Measurements from ENCODE around the gene SMIM24. TPM values are rescaled to one million over a fixed set of nuclear protein-coding genes. Genes with fewer than 3 reads are reported as not detected.

SMIM24 gene
- total and polyA plus RNA-seq, 4 donors = 0.10 to 0.22 (median 0.15) TPM; not detected in 1

DNA sequence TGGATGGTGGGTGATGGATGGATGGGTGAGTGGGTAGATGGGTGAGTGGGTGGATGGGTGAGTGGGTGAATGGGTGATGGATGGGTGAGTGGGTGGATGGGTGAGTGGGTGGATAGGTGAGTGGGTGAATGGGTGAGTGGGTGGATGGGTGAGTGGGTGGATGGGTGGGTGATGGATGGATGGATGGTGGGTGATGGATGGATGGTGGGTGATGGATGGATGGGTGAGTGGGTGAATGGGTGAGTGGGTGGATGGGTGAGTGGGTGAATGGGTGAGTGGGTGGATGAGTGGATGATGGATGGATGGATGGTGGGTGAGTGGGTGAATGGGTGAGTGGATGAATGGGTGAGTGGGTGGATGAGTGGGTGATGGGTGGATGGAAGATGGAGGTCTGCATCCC, 2.8 kb downstream of the SMIM24 start:
- Histone ChIP-seq H3K9ac (ENCODE audit: insufficient read depth in 1 of 2, low read length in 2 of 2) (no peak overlapping the region), H3K27me3 (ENCODE audit: control insufficient read depth in 3 of 3, insufficient read depth in 3 of 3, low read length in 2 of 3) (peaks cover 0 to 17% (median 13%) of the 10 kb centered on the region in 3 donors), H3K27ac (ENCODE audit: low read depth in 1 of 2, low read length in 1 of 2) (no peak overlapping the region), H3K36me3 (ENCODE audit: control insufficient read depth in 4 of 4, insufficient read depth in 4 of 4, low read length in 4 of 4) (no peaks in the 10 kb centered on the region), H3K4me1 (ENCODE audit: control insufficient read depth in 5 of 5, insufficient read depth in 5 of 5, low read length in 5 of 5) (peaks cover 0 to 3% (median 0%) of the 10 kb centered on the region in 5 donors), H3K9me3 (ENCODE audit: control insufficient read depth in 4 of 4, insufficient read depth in 3 of 4, low read length in 3 of 4) (no peaks in the 10 kb centered on the region), H3K4me3 (no peak overlapping the region)
- no peak for DNase-seq
- no peak for ATAC-seq (ENCODE audit: insufficient read depth, low FRiP score)
- TF ChIP-seq, protein P1, sequence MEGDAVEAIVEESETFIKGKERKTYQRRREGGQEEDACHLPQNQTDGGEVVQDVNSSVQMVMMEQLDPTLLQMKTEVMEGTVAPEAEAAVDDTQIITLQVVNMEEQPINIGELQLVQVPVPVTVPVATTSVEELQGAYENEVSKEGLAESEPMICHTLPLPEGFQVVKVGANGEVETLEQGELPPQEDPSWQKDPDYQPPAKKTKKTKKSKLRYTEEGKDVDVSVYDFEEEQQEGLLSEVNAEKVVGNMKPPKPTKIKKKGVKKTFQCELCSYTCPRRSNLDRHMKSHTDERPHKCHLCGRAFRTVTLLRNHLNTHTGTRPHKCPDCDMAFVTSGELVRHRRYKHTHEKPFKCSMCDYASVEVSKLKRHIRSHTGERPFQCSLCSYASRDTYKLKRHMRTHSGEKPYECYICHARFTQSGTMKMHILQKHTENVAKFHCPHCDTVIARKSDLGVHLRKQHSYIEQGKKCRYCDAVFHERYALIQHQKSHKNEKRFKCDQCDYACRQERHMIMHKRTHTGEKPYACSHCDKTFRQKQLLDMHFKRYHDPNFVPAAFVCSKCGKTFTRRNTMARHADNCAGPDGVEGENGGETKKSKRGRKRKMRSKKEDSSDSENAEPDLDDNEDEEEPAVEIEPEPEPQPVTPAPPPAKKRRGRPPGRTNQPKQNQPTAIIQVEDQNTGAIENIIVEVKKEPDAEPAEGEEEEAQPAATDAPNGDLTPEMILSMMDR (IDR thresholded peaks at IDR 0.05; ENCODE audit: control extremely low read depth, extremely low read depth) = no peak

DNA sequence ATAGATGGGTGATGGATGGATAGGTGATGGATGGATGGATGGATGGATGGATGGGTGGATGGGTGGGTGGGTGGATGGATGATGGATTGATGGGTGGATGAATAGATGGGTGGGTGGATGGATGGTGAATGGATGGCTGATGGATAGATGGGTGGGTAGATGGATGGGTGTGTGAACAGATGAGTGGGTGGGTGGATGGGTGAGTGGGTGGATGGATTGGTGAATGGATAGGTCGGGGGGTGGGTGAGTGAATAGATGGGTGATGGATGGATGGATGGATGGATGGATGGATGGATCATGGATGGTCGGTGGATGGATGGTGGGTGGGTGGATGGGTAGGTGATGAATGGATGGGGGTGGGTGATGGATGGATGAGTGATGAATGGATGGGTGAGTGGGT, 3.5 kb downstream of the SMIM24 start:
- TF ChIP-seq, protein P1 (IDR thresholded peaks at IDR 0.05; ENCODE audit: control extremely low read depth, extremely low read depth) = no peak
- WGBS, 2 donors = 62 to 100% methylated on average over 2 of the region's 2 CpGs
- Histone ChIP-seq H3K9ac (ENCODE audit: insufficient read depth in 1 of 2, low read length in 2 of 2) (no peak overlapping the region), H3K9me3 (ENCODE audit: control insufficient read depth in 4 of 4, insufficient read depth in 3 of 4, low read length in 3 of 4) (no peaks in the 10 kb centered on the region), H3K27ac (ENCODE audit: low read depth in 1 of 2, low read length in 1 of 2) (no peak overlapping the region), H3K4me1 (ENCODE audit: control insufficient read depth in 5 of 5, insufficient read depth in 5 of 5, low read length in 5 of 5) (peaks cover 0 to 5% (median 0%) of the 10 kb centered on the region in 5 donors), H3K27me3 (ENCODE audit: control insufficient read depth in 3 of 3, insufficient read depth in 3 of 3, low read length in 2 of 3) (peaks cover 0 to 11% (median 6%) of the 10 kb centered on the region in 3 donors), H3K4me3 (no peak overlapping the region), H3K36me3 (ENCODE audit: control insufficient read depth in 4 of 4, insufficient read depth in 4 of 4, low read length in 4 of 4) (no peaks in the 10 kb centered on the region)
- DNase-seq (no peak), ATAC-seq (ENCODE audit: insufficient read depth, low FRiP score) (no peak)

DNA sequence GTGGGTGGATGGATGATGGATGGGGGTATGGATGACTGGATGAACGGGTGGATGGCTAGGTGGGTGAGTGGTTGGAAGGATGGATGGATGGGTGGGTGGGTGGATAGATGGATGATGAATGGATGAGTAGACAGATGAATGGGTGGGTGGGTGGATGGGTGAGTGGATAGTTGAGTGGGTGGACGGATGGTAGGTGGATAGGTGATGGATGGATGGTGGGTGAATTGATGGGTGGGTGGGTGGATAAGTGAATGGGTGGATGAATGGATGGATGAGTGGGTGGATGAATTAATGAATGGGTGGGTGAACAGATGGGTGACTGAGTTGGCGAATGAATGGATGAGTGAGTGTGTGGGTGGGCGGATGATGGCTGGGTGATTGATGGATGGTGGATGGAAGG, 4.9 kb downstream of the SMIM24 start:
- ATAC-seq (ENCODE audit: insufficient read depth, low FRiP score) = no peak
- Histone ChIP-seq H3K9ac (ENCODE audit: insufficient read depth in 1 of 2, low read length in 2 of 2) (no peak overlapping the region), H3K27me3 (ENCODE audit: control insufficient read depth in 3 of 3, insufficient read depth in 3 of 3, low read length in 2 of 3) (peaks cover 0 to 3% (median 0%) of the 10 kb centered on the region in 3 donors), H3K4me1 (ENCODE audit: control insufficient read depth in 5 of 5, insufficient read depth in 5 of 5, low read length in 5 of 5) (peaks cover 0 to 5% (median 0%) of the 10 kb centered on the region in 5 donors), H3K27ac (ENCODE audit: low read depth in 1 of 2, low read length in 1 of 2) (no peak overlapping the region), H3K9me3 (ENCODE audit: control insufficient read depth in 4 of 4, insufficient read depth in 3 of 4, low read length in 3 of 4) (no peaks in the 10 kb centered on the region), H3K36me3 (ENCODE audit: control insufficient read depth in 4 of 4, insufficient read depth in 4 of 4, low read length in 4 of 4) (no peaks in the 10 kb centered on the region), H3K4me3 (no peak overlapping the region)
- WGBS, 2 donors = 82 to 92% methylated on average over 4 of the region's 4 CpGs
- TF ChIP-seq, protein P1 (IDR thresholded peaks at IDR 0.05; ENCODE audit: control extremely low read depth, extremely low read depth) = no peak
- no peak for DNase-seq

DNA sequence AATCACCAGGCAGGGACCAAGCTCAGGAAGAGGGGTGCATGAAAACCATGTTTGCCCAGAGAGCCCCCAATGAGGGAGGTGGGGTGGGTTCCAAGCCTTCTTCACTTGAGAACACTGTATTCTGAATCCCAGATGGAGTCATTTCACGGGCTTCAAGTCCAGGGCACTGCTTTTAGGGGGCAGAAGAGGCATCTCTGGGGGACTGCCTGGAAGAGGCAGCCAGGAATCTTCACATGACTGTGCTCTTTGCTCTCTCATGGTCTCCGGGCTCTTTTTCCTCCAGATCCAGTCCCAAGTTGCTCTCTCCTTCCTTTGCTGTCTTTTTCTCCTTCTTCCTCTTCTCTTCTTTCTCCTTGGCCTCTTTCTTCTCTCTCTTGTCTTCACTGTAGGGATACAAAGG, 5.7 kb downstream of the SMIM24 start:
- ATAC-seq (ENCODE audit: insufficient read depth, low FRiP score) (no peak), DNase-seq (no peak)
- WGBS, 2 donors = 80 to 90% methylated on average over 2 of the region's 2 CpGs
- Histone ChIP-seq H3K9me3 (ENCODE audit: control insufficient read depth in 4 of 4, insufficient read depth in 3 of 4, low read length in 3 of 4) (no peaks in the 10 kb centered on the region), H3K27ac (ENCODE audit: low read depth in 1 of 2, low read length in 1 of 2) (no peak overlapping the region), H3K36me3 (ENCODE audit: control insufficient read depth in 4 of 4, insufficient read depth in 4 of 4, low read length in 4 of 4) (no peaks in the 10 kb centered on the region), H3K4me1 (ENCODE audit: control insufficient read depth in 5 of 5, insufficient read depth in 5 of 5, low read length in 5 of 5) (peaks cover 0 to 5% (median 0%) of the 10 kb centered on the region in 5 donors), H3K27me3 (ENCODE audit: control insufficient read depth in 3 of 3, insufficient read depth in 3 of 3, low read length in 2 of 3) (peaks cover 0 to 3% (median 0%) of the 10 kb centered on the region in 3 donors), H3K4me3 (no peak overlapping the region), H3K9ac (ENCODE audit: insufficient read depth in 1 of 2, low read length in 2 of 2) (no peak overlapping the region)
- TF ChIP-seq, protein P1 (IDR thresholded peaks at IDR 0.05; ENCODE audit: control extremely low read depth, extremely low read depth) = no peak

Measured in lung (tissue), 12 donors.